HAP-1 (cell line): Measurements from ENCODE around the gene SSTR1.

Experiments used
- DNase-seq, 2 experiments: peaks; one replicate each; pipeline ENCODE4 v3.0.0-alpha.2; 2016 to 2020; ENCODE audit warnings: low spot score in 2 of 2
- H3K27me3 ChIP-seq: fragments of 250-450 bp; sonication (Bioruptor Pico); 2 replicates; pipeline ENCODE4 v1.5.1; 2020; ENCODE audit warnings: low read depth, mild to moderate bottlenecking, moderate library complexity
- H3K36me3 ChIP-seq: fragments of 250-450 bp; sonication (Bioruptor Pico); replicated peaks from 2 replicates; pipeline ENCODE4 v1.5.1; 2020; ENCODE audit warnings: mild to moderate bottlenecking
- H3K4me1 ChIP-seq: fragments of 250-450 bp; sonication (Bioruptor Pico); 2 replicates; pipeline ENCODE4 v1.5.1; 2020; ENCODE audit warnings: mild to moderate bottlenecking
- H3K4me3 ChIP-seq: fragments of 250-450 bp; sonication (Bioruptor Pico); 2 replicates; pipeline ENCODE4 v1.5.1; 2020; ENCODE audit warnings: mild to moderate bottlenecking, moderate library complexity
- H3K9me3 ChIP-seq: fragments of 250-450 bp; sonication (Bioruptor Pico); 2 replicates; pipeline ENCODE4 v1.5.1; 2020; ENCODE audit warnings: mild to moderate bottlenecking, moderate library complexity
- in situ Hi-C: fragments of 300-500 bp; cut with MboI; formaldehyde crosslinking; loops from 3 replicates; pipeline ENCODE4 v1.14.3; 2020; ENCODE audit warnings: low sequenced_read_pairs, inconsistent platforms, mixed read lengths

The SSTR1 gene

DNA sequence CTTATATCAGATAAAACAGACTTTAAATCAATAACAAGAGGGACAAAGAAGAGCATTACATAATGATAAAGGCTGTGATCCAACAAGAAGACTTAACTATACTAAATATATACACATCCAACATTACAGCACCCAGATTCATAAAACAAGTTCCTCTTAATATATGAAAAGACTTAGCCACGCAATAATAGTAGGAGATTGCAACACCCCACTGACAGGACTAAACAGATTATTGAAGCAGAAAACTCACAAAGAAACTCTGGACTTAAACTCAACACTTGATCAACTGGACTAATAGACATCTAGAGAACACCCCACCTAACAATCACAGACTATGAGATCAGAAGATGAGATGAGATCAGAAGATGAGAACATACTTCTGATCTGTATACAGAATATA, 53.9 kb downstream of the SSTR1 start:
- Histone ChIP-seq H3K9me3 (no peaks in the 10 kb centered on the region), H3K4me1 (no peaks in the 10 kb centered on the region), H3K4me3 (no peak overlapping the region), H3K27me3 (no peaks in the 10 kb centered on the region), H3K36me3 (no peaks in the 10 kb centered on the region)
- in situ Hi-C loops: no loop called here
- no peak for DNase-seq
